H9 (cell line): ENCODE measurements around the gene NEURL1B. TPM values are rescaled to one million over a fixed set of nuclear protein-coding genes. Genes with fewer than 3 reads are reported as not detected.

Source experiments
- DNase-seq: peaks from one replicate; pipeline ENCODE4 v3.0.0-alpha.2; 2017
- H2AFZ ChIP-seq: one replicate; pipeline ENCODE4 v1.6.1; 2013; ENCODE audit warnings: mild to moderate bottlenecking, low read length, control low read depth, moderate library complexity
- H2AK5ac ChIP-seq: 2 replicates; pipeline ENCODE4 v1.6.1; 2013; ENCODE audit warnings: low read length, control low read depth, mixed read lengths; ENCODE audit not compliant: insufficient read length
- H2BK120ac ChIP-seq: one replicate; pipeline ENCODE4 v1.6.1; 2013; ENCODE audit warnings: low read depth, mild to moderate bottlenecking, low read length, control low read depth, inconsistent platforms; ENCODE audit not compliant: poor library complexity, severe bottlenecking
- H2BK12ac ChIP-seq: 2 replicates; pipeline ENCODE4 v1.6.1; 2013; ENCODE audit warnings: low read length, control low read depth, mixed read lengths, low read depth; ENCODE audit not compliant: insufficient read length
- H2BK15ac ChIP-seq: 2 replicates; pipeline ENCODE4 v1.6.1; 2013; ENCODE audit warnings: low read depth, low read length, control low read depth
- H2BK20ac ChIP-seq: one replicate; pipeline ENCODE4 v1.6.1; 2013; ENCODE audit warnings: low read depth, mild to moderate bottlenecking, low read length, control low read depth, inconsistent platforms; ENCODE audit not compliant: poor library complexity, severe bottlenecking
- H2BK5ac ChIP-seq: 2 replicates; pipeline ENCODE4 v1.6.1; 2013; ENCODE audit warnings: low read length, control low read depth, mixed read lengths; ENCODE audit not compliant: insufficient read length
- H3K14ac ChIP-seq: 2 replicates; pipeline ENCODE4 v1.6.1; 2013; ENCODE audit warnings: low read length, control low read depth; ENCODE audit not compliant: insufficient read depth
- H3K18ac ChIP-seq: 2 replicates; pipeline ENCODE4 v1.6.1; 2013; ENCODE audit warnings: low read depth, mild to moderate bottlenecking, mixed read lengths, low read length, control low read depth; ENCODE audit not compliant: insufficient read length
- H3K23ac ChIP-seq: 2 replicates; pipeline ENCODE4 v1.6.1; 2013; ENCODE audit warnings: low read length, control low read depth, mixed read lengths, low read depth; ENCODE audit not compliant: insufficient read length
- H3K23me2 ChIP-seq: 2 replicates; pipeline ENCODE4 v1.6.1; 2013; ENCODE audit warnings: low read depth, mild to moderate bottlenecking, mixed read lengths, low read length, control low read depth; ENCODE audit not compliant: insufficient read length, poor library complexity, severe bottlenecking
- H3K27ac ChIP-seq: 2 replicates; pipeline ENCODE4 v1.5.1; 2013; ENCODE audit warnings: low read length, control low read depth, mixed read lengths, low read depth; ENCODE audit not compliant: insufficient read length
- H3K27me3 ChIP-seq: 2 replicates; pipeline ENCODE4 v1.6.1; 2013; ENCODE audit warnings: low read length, control low read depth, inconsistent platforms; ENCODE audit not compliant: insufficient read depth
- H3K4ac ChIP-seq: 2 replicates; pipeline ENCODE4 v1.6.1; 2013; ENCODE audit warnings: low read depth, mild to moderate bottlenecking, control low read depth, inconsistent platforms, low read length, moderate library complexity
- H3K4me1 ChIP-seq: 2 replicates; pipeline ENCODE4 v1.6.1; 2013; ENCODE audit warnings: low read length, control low read depth, inconsistent platforms; ENCODE audit not compliant: insufficient read depth
- H3K4me2 ChIP-seq: 2 replicates; pipeline ENCODE4 v1.6.1; 2013; ENCODE audit warnings: low read length, control low read depth, mixed read lengths; ENCODE audit not compliant: insufficient read length, insufficient read depth
- H3K56ac ChIP-seq: 2 replicates; pipeline ENCODE4 v1.6.1; 2013; ENCODE audit warnings: low read depth, mild to moderate bottlenecking, mixed read lengths, low read length, control low read depth; ENCODE audit not compliant: insufficient read length
- H3K79me1 ChIP-seq: 2 replicates; pipeline ENCODE4 v1.6.1; 2013; ENCODE audit warnings: low read depth, mild to moderate bottlenecking, moderate library complexity, low read length, control low read depth, inconsistent platforms; ENCODE audit not compliant: insufficient read depth, poor library complexity, severe bottlenecking
- H3K79me2 ChIP-seq: 2 replicates; pipeline ENCODE4 v1.6.1; 2013; ENCODE audit warnings: low read length, control low read depth, inconsistent platforms; ENCODE audit not compliant: insufficient read depth
- H3K9ac ChIP-seq: 2 replicates; pipeline ENCODE4 v1.6.1; 2013; ENCODE audit warnings: low read length, control low read depth, mixed read lengths; ENCODE audit not compliant: insufficient read length; ENCODE audit errors: extremely low read depth
- H3K9me3 ChIP-seq: one replicate; pipeline ENCODE4 v1.6.1; 2013; ENCODE audit warnings: low read depth, low read length, inconsistent platforms; ENCODE audit not compliant: control insufficient read depth
- H3T11ph ChIP-seq: one replicate; pipeline ENCODE4 v1.6.1; 2013; ENCODE audit warnings: mild to moderate bottlenecking, low read length, control low read depth, inconsistent platforms
- H4K20me1 ChIP-seq: one replicate; pipeline ENCODE4 v1.6.1; 2013; ENCODE audit not compliant: control insufficient read depth, insufficient read length, insufficient read depth
- H4K5ac ChIP-seq: 2 replicates; pipeline ENCODE4 v1.6.1; 2013; ENCODE audit warnings: low read depth, mild to moderate bottlenecking, mixed read lengths, low read length, control low read depth; ENCODE audit not compliant: insufficient read length
- H4K8ac ChIP-seq: replicated peaks from 2 replicates; pipeline ENCODE4 v1.6.1; 2013; ENCODE audit warnings: low read length, control low read depth, mixed read lengths, low read depth; ENCODE audit not compliant: insufficient read length
- H4K91ac ChIP-seq: 2 replicates; pipeline ENCODE4 v1.6.1; 2013; ENCODE audit warnings: low read depth, mild to moderate bottlenecking, moderate library complexity, mixed read lengths, low read length, control low read depth; ENCODE audit not compliant: insufficient read length
- H3K27ac Mint-ChIP-seq, 3 experiments: 2 replicates in 2 of 3; 3 replicates in 1 of 3; pipeline ENCODE4 v1.8.0; 2020 to 2021; ENCODE audit warnings: mixed read lengths in 3 of 3, mild to moderate bottlenecking in 1 of 3, moderate library complexity in 1 of 3
- H3K27me3 Mint-ChIP-seq: 2 replicates; pipeline ENCODE4 v1.8.0; 2021; ENCODE audit warnings: low read depth, mild to moderate bottlenecking, moderate library complexity, mixed read lengths
- H3K36me3 Mint-ChIP-seq, 3 experiments: 2 replicates in 2 of 3; 3 replicates in 1 of 3; pipeline ENCODE4 v1.8.0; 2020 to 2021; ENCODE audit warnings: low read depth in 3 of 3, mixed read lengths in 3 of 3; ENCODE audit not compliant: insufficient read depth in 1 of 3
- H3K4me1 Mint-ChIP-seq, 2 experiments: 2 replicates each; pipeline ENCODE4 v1.8.0; 2020; ENCODE audit warnings: mixed read lengths in 2 of 2
- H3K4me3 Mint-ChIP-seq, 2 experiments: 2 replicates in 1 of 2; 3 replicates in 1 of 2; pipeline ENCODE4 v1.8.0; 2020 to 2021; ENCODE audit warnings: mild to moderate bottlenecking in 2 of 2, mixed read lengths in 2 of 2, moderate library complexity in 1 of 2
- H3K9me3 Mint-ChIP-seq, 2 experiments: 2 replicates in 1 of 2; 3 replicates in 1 of 2; pipeline ENCODE4 v1.8.0; 2020; ENCODE audit warnings: mild to moderate bottlenecking in 2 of 2, mixed read lengths in 2 of 2, moderate library complexity in 1 of 2
- WGBS: extraction: QIAGEN DNeasy Blood & Tissue Kit; methylation state at CpG from one replicate; pipeline ENCODE4 v1.1.7; 2013; ENCODE audit warnings: missing lambda C conversion rate, low lambda C conversion rate, mixed read lengths; ENCODE audit not compliant: insufficient read length; ENCODE audit errors: extremely low coverage; 5-methylcytosine and 5-hydroxymethylcytosine counted together
- total RNA-seq: library from RNA; stranded (reverse); gene quantifications from 2 replicates; pipeline ENCODE4 v1.2.1, GENCODE V29; 2021
- TF ChIP-seq, protein P1 (sequence below): fragments of 200-600 bp; sonication (generic); conservative IDR thresholded peaks from 3 replicates; pipeline ENCODE4 v1.8.0; 2021; ENCODE audit warnings: antibody characterized with exemption, mild to moderate bottlenecking

The NEURL1B gene
- total RNA-seq, 1 experiment from 2014 or later = 3.6 TPM

DNA sequence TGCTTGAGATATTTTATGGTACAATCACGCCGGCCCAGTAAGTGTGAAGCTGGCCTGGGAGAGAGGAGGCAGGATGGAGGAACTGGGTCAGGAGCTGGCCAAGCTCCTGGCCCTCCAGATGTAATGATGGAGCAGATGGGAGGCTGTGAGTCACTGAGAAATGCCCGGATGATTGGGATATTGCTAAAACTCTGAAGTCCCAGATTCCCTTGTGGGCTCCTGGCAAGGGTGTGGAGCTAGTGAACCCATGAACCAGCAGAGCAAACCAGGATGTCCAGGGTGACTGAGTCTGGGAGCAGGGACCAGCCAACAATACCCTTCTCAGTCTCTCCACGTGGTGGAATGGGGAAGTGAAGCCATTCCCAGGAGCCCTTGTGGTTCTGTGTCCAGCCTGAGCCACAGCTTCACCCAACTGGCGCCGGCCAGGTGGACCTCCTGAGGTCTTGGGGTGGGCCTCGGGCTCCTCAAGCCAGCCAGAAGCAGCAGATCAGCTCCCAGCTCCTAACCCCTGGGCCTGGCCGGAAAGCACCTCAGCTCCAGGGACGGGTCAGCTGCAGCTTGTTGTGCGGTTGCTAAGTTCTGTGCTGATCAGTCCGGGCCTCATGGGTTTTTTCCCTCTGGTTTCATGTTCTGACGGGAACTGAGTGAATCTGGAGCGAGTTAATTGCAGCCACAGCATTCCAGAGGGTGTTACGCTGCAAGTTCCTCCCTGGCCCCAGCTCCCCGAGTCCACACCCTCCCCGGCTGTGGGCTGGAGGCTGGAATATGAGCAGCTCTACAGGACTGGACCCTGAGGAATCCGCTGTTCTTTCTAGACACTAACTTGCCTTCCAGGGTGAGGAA, 92.3 kb downstream of the NEURL1B start:
- Histone ChIP-seq H3K4me1 (no peaks in the 10 kb centered on the region), H3K14ac (no peak overlapping the region), H3K9ac (no peak overlapping the region), H3K23ac (no peak overlapping the region), H3K56ac (no peak overlapping the region), H4K91ac (no peak overlapping the region), H2BK5ac (no peak overlapping the region), H4K8ac (no peak overlapping the region), H3K27me3 (no peaks in the 10 kb centered on the region), H3K79me1 (no peaks in the 10 kb centered on the region), H4K5ac (no peak overlapping the region), H3K79me2 (no peaks in the 10 kb centered on the region), H3K27ac (no peak overlapping the region), H2BK20ac (no peak overlapping the region), H3K9me3 (no peaks in the 10 kb centered on the region), H2BK120ac (no peak overlapping the region), H3K4ac (no peak overlapping the region), H2AFZ (no peak overlapping the region), H3K18ac (no peak overlapping the region), H3T11ph (no peak overlapping the region), H4K20me1 (no peaks in the 10 kb centered on the region), H3K4me2 (no peak overlapping the region), H2BK12ac (no peak overlapping the region), H2AK5ac (no peak overlapping the region), H2BK15ac (no peak overlapping the region), H3K23me2 (no peaks in the 10 kb centered on the region)
- DNase-seq = no peak
- TF ChIP-seq, protein P1, sequence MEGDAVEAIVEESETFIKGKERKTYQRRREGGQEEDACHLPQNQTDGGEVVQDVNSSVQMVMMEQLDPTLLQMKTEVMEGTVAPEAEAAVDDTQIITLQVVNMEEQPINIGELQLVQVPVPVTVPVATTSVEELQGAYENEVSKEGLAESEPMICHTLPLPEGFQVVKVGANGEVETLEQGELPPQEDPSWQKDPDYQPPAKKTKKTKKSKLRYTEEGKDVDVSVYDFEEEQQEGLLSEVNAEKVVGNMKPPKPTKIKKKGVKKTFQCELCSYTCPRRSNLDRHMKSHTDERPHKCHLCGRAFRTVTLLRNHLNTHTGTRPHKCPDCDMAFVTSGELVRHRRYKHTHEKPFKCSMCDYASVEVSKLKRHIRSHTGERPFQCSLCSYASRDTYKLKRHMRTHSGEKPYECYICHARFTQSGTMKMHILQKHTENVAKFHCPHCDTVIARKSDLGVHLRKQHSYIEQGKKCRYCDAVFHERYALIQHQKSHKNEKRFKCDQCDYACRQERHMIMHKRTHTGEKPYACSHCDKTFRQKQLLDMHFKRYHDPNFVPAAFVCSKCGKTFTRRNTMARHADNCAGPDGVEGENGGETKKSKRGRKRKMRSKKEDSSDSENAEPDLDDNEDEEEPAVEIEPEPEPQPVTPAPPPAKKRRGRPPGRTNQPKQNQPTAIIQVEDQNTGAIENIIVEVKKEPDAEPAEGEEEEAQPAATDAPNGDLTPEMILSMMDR = no peak
- WGBS = no CpG with 5 or more reads among the region's 17 CpGs
- H3K9me3 Mint-ChIP-seq = no peaks in the 10 kb centered on the region
- H3K4me3 Mint-ChIP-seq = no peak overlapping the region
- peaks cover 43% of the 10 kb centered on the region for H3K27me3 Mint-ChIP-seq
- H3K36me3 Mint-ChIP-seq = no peaks in the 10 kb centered on the region
- H3K27ac Mint-ChIP-seq = no peak overlapping the region
- H3K4me1 Mint-ChIP-seq = no peaks in the 10 kb centered on the region; a peak in 1 of 4 replicates
